Peyer's patch (tissue), 4 donors: ENCODE measurements around the gene PODXL2.

ENCODE experiments used
- CTCF ChIP-seq, 6 experiments: fragments of 450-650 bp in 4 of 6; fragments of 200-600 bp in 2 of 6; sonication (generic) in 1 of 6; IDR thresholded peaks; one replicate each; pipeline ENCODE4 v1.5.1; 2017 to 2019; ENCODE audit warnings: antibody characterized with exemption in 6 of 6, mild to moderate bottlenecking in 3 of 6, moderate library complexity in 1 of 6
- POLR2A ChIP-seq, 2 donors: fragments of 450-650 bp; IDR thresholded peaks; one replicate each; pipeline ENCODE4 v1.5.1; 2017; ENCODE audit warnings: antibody characterized with exemption in 2 of 2, mild to moderate bottlenecking in 2 of 2, moderate library complexity in 2 of 2

- TF ChIP-seq CTCF (IDR thresholded peaks at IDR 0.05) = no peak
- no peak for TF ChIP-seq POLR2A (IDR thresholded peaks at IDR 0.05)
Measured at GRCh38 chr3:127693336-127693843, 64.4 kb downstream of the PODXL2 start.
